ENCODE measurements around the gene UBP1. TPM values are rescaled to one million over a fixed set of nuclear protein-coding genes. Genes with fewer than 3 reads are reported as not detected.

UBP1 gene
- total and polyA plus RNA-seq, 9 of the 15 experiments (the other 6 are each of a cell fraction or from before 2014, with no cell fraction given): 13.6 to 143 (median 79.6) TPM

DNA sequence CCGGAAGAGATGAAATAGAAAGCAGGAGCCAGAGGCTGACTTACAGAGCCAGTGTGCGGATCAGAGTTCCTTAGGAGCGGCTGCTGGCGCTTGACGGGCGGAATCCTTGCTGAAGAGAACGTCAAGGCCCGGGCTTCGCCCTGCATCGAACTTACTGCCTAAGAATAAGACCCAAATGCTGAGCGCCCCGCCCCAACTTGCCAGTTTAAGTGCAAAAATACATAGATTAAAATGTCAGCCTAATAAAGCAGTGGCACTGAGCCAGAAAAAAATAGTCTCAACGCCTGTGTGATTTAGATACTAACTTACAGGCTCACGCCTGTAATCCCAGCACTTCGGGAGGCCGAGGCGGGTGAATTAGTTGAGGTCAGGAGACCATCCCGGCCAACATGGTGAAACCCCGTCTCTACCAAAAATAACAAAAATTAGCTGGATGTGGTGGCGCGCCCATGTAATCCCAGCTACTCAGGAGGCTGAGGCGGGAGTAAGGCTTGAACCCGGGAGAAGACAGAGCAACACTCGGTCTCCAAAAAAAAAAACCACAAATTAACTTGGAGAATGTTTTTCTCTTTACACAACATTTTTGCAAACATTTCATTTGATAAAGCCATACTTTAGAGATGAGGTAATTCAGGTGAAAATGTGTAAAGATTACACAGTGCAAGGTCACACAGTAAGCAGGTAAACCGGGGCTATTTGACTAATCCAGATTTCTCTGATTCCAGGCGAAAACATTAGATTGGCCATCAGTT lies 1.2 kb upstream of the UBP1 start:
- FAIRE-seq: peak; percentile 23
- Histone ChIP-seq H3K79me2 (ENCODE audit: control insufficient read depth, insufficient read depth, low read length) (peaks cover 34% of the 10 kb centered on the region), H3K9ac (ENCODE audit: insufficient read depth in 1 of 2, low read depth in 2 of 2, low read length in 2 of 2) (peak overlapping the region; percentile 82 to 92), H3K27me3 (ENCODE audit: control insufficient read depth in 2 of 2, insufficient read depth in 2 of 2, low read length in 2 of 2) (no peaks in the 10 kb centered on the region), H4K20me1 (replicated peaks; ENCODE audit: control insufficient read depth, insufficient read depth, low read length) (peaks cover 22% of the 10 kb centered on the region), H3K9me3 (replicated peaks; ENCODE audit: control insufficient read depth, insufficient read depth, low read depth, low read length) (no peaks in the 10 kb centered on the region), H3K4me1 (replicated peaks in 1 of 2; ENCODE audit: control insufficient read depth in 2 of 2, insufficient read depth in 2 of 2, low read length in 2 of 2) (peaks cover 9 to 23% of the 10 kb centered on the region in 2 experiments; a peak in 4 of 5 replicates), H3K4me3 (peak overlapping the region; percentile 50), H3K27ac (ENCODE audit: extremely low read depth, low read depth, low read length) (peak overlapping the region; percentile 89), H2AFZ (ENCODE audit: low read depth, low read length) (peak overlapping the region; percentile 96), H3K36me3 (ENCODE audit: control insufficient read depth, insufficient read depth, low read length) (no peaks in the 10 kb centered on the region; the same call in 2 of the 3 replicates), H3K9me1 (ENCODE audit: control insufficient read depth, insufficient read depth, low read length) (no peaks in the 10 kb centered on the region), H3K4me2 (ENCODE audit: insufficient read depth, low read length) (peak overlapping the region; percentile 88)
- no peak for DNase-seq (ENCODE audit: extremely low read depth in 1 of 4, low spot score in 3 of 4)
- ChIA-PET CTCF (ENCODE audit: low intra/inter-chr PET ratio) (no interaction called here), POLR2A (interaction anchor here (0.7 to 4.6 kb wide), 14 partner anchors 10 to 363 kb away, joined by 3 to 94 read pairs (median 3); no protein-coding TSS in a partner anchor)
- in situ Hi-C loops (cut with MboI) (no loop called here), intact Hi-C loops (cut with micrococcal nuclease) (loop anchor here (5.0 kb wide), 1 partner anchor 346 kb away; no protein-coding TSS in a partner anchor)
- BruUV-seq (replicated peaks): TSS peak; percentile 99
- WGBS (ENCODE audit: insufficient coverage, low coverage, missing lambda C conversion rate): 18% methylated on average over 26 of the region's 26 CpGs
- peak; percentile 3 for ATAC-seq
- TF ChIP-seq CAMTA2 (CRISPR knock-in tag; conservative IDR thresholded peaks at IDR 0.05) (no peak), SAFB (IDR thresholded peaks at IDR 0.05; ENCODE audit: borderline replicate concordance, low read depth, low read length) (no peak), SIN3B (IDR thresholded peaks at IDR 0.05; ENCODE audit: low read depth) (no peak), BCL6 (CRISPR knock-in tag; IDR thresholded peaks at IDR 0.05) (no peak), RBM25 (IDR thresholded peaks at IDR 0.05; ENCODE audit: low read depth, low read length, severe bottlenecking) (peak; percentile 10), NCOA1 (IDR thresholded peaks at IDR 0.05; ENCODE audit: low read depth) (peak; percentile 9), KLF10 (CRISPR knock-in tag; IDR thresholded peaks at IDR 0.05) (no peak), ETV5 (CRISPR knock-in tag; IDR thresholded peaks at IDR 0.05; ENCODE audit: low read depth) (no peak), ZNF436 (CRISPR knock-in tag; IDR thresholded peaks at IDR 0.05) (no peak), MTA3 (IDR thresholded peaks at IDR 0.05; ENCODE audit: borderline replicate concordance) (0 out of 2 replicates have a peak, but pooled peaks have one; percentile 28), KAT8 (IDR thresholded peaks at IDR 0.05; ENCODE audit: low read depth) (no peak), ZNF408 (CRISPR knock-in tag; IDR thresholded peaks at IDR 0.05; ENCODE audit: low read depth) (no peak), ZFX (CRISPR knock-in tag; IDR thresholded peaks at IDR 0.05) (peak; percentile 81), BRD4 (IDR thresholded peaks at IDR 0.05) (peak; percentile 53; the same call in 1 of the 2 replicates), NFIX (CRISPR knock-in tag; IDR thresholded peaks at IDR 0.05; ENCODE audit: low read depth) (peak; percentile 54)
- TF ChIP-seq, protein P1, sequence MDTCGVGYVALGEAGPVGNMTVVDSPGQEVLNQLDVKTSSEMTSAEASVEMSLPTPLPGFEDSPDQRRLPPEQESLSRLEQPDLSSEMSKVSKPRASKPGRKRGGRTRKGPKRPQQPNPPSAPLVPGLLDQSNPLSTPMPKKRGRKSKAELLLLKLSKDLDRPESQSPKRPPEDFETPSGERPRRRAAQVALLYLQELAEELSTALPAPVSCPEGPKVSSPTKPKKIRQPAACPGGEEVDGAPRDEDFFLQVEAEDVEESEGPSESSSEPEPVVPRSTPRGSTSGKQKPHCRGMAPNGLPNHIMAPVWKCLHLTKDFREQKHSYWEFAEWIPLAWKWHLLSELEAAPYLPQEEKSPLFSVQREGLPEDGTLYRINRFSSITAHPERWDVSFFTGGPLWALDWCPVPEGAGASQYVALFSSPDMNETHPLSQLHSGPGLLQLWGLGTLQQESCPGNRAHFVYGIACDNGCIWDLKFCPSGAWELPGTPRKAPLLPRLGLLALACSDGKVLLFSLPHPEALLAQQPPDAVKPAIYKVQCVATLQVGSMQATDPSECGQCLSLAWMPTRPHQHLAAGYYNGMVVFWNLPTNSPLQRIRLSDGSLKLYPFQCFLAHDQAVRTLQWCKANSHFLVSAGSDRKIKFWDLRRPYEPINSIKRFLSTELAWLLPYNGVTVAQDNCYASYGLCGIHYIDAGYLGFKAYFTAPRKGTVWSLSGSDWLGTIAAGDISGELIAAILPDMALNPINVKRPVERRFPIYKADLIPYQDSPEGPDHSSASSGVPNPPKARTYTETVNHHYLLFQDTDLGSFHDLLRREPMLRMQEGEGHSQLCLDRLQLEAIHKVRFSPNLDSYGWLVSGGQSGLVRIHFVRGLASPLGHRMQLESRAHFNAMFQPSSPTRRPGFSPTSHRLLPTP (IDR thresholded peaks at IDR 0.05; ENCODE audit: borderline replicate concordance, extremely low read depth, insufficient read length): no peak
- TF ChIP-seq, protein P2, sequence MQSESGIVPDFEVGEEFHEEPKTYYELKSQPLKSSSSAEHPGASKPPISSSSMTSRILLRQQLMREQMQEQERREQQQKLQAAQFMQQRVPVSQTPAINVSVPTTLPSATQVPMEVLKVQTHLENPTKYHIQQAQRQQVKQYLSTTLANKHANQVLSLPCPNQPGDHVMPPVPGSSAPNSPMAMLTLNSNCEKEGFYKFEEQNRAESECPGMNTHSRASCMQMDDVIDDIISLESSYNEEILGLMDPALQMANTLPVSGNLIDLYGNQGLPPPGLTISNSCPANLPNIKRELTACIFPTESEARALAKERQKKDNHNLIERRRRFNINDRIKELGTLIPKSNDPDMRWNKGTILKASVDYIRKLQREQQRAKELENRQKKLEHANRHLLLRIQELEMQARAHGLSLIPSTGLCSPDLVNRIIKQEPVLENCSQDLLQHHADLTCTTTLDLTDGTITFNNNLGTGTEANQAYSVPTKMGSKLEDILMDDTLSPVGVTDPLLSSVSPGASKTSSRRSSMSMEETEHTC (IDR thresholded peaks at IDR 0.05): no peak
- TF ChIP-seq, protein P3, sequence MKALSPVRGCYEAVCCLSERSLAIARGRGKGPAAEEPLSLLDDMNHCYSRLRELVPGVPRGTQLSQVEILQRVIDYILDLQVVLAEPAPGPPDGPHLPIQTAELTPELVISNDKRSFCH (CRISPR knock-in tag; IDR thresholded peaks at IDR 0.05): no peak
- TF ChIP-seq, protein P3 (tag; IDR thresholded peaks at IDR 0.05): no peak
